Erythroblast (primary cell): ENCODE results near the gene PHF21A.
A peak's percentile ranks its signal among the peaks of the same experiment; 100 is the strongest.

Experiments used
- GATA1 ChIP-seq: IDR thresholded peaks from 2 replicates; pipeline ENCODE4 v1.6.1; 2011; ENCODE audit warnings: low read depth, mild to moderate bottlenecking, control low read depth, low read length, moderate library complexity
- POLR2A ChIP-seq: IDR thresholded peaks from 2 replicates; pipeline ENCODE4 v1.6.1; 2011; ENCODE audit warnings: mild to moderate bottlenecking, low read length

GRCh38 chr11:45994371-45995341 is 126.6 kb downstream of the PHF21A start:
- TF ChIP-seq POLR2A: peak; percentile 77
- TF ChIP-seq GATA1: no peak
